ENCODE data around the gene TOM1L1.
"Not testable (repeated sequence)": the region's sequence is repeated elsewhere in the genome, so short reads cannot be mapped to it uniquely, and the experiment has no call there.

Gene TOM1L1

DNA sequence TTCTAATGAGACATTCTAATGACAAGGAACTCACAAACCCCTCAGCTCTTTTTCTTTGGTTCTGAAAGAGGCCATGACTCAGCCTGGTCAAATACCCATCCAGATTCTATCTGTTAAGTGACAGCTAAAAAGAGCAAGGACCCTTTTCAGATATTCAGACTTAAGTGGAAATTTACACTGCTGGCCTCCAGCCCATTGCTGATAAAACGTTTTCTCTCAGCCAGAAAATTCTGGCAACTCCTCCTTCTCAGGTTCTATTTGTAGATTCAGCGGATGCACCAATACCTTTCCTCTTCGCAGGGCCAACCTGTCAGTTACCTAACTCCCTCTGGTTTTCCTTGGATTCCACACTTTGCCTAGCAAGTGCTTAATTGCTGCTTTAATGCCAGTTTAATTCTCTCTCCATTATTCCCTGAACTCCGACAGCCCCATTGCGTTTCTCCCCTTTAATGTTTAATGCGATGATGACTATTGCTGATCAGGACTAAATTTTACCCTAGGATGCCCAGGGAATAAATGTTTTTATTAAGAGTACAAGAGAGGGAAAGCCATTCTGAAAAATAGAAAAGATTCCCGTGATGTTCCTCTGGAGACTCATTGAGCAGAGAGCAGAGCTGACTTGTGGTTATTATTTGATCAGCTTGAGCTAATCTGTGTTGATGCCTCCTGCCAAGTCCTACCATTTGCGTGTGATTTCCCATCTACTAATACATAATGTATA lies 35.9 kb upstream of the TOM1L1 start:
- ChIA-PET POLR2A (no interaction called here), CTCF (interaction anchor here (1.0 kb wide), 1 partner anchor 25 kb away, joined by 3 read pairs; no protein-coding TSS in a partner anchor)
- TF ChIP-seq, protein P1, sequence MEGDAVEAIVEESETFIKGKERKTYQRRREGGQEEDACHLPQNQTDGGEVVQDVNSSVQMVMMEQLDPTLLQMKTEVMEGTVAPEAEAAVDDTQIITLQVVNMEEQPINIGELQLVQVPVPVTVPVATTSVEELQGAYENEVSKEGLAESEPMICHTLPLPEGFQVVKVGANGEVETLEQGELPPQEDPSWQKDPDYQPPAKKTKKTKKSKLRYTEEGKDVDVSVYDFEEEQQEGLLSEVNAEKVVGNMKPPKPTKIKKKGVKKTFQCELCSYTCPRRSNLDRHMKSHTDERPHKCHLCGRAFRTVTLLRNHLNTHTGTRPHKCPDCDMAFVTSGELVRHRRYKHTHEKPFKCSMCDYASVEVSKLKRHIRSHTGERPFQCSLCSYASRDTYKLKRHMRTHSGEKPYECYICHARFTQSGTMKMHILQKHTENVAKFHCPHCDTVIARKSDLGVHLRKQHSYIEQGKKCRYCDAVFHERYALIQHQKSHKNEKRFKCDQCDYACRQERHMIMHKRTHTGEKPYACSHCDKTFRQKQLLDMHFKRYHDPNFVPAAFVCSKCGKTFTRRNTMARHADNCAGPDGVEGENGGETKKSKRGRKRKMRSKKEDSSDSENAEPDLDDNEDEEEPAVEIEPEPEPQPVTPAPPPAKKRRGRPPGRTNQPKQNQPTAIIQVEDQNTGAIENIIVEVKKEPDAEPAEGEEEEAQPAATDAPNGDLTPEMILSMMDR (IDR thresholded peaks at IDR 0.05; ENCODE audit: control extremely low read depth, extremely low read depth, low read depth, missing control alignments), result no peak
- no peak for DNase-seq (ENCODE audit: extremely low spot score)

DNA sequence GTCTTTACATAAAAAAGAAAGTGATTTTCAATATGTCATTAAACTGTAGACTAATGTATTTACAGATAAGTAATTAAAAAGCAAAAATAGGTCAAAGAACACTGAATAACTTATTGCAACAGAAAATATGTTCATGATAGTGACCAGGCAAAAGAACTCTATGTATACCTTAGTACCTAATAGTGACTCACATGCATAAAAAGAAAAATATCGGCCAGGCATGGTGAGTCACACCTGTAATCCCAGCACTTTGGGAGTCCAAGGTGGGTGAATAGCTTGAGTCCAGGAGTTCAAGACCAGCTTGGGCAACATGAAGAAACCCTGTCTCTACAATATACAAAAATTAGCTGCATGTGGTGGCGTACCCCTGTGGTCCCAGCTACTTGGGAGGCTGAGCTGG lies 33.0 kb upstream of the TOM1L1 start:
- ChIA-PET CTCF (no interaction called here), POLR2A (no interaction called here)
- DNase-seq (ENCODE audit: extremely low spot score), result no peak
- TF ChIP-seq, protein P1 (IDR thresholded peaks at IDR 0.05; ENCODE audit: control extremely low read depth, extremely low read depth, low read depth, missing control alignments), result no peak

DNA sequence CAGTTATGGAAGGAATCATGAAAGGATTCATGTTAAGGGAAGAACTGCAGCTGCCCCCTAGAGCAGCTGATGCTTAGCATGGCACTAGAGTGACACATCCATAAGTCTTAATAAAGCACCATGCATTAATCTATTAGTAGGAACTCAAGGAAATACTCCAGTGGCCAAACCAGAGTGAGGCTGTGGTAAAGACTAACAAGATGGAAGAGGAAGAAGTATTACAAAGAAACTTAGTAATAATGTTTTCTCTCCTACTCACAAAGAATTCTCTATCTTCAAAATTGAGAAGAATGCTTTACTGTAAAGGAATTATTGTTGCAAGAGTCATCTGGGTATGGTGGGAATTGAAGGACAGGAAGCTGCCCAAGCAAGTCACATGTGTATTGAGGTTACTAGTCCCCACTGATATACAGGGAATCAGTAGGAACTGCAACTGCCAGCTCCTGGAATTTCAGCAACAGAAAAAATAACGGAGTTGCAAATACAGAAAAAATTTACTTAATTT lies 29.9 kb upstream of the TOM1L1 start:
- ChIA-PET POLR2A (no interaction called here), CTCF (no interaction called here)
- TF ChIP-seq, protein P1 (IDR thresholded peaks at IDR 0.05; ENCODE audit: control extremely low read depth, extremely low read depth, low read depth, missing control alignments), result no peak

DNA sequence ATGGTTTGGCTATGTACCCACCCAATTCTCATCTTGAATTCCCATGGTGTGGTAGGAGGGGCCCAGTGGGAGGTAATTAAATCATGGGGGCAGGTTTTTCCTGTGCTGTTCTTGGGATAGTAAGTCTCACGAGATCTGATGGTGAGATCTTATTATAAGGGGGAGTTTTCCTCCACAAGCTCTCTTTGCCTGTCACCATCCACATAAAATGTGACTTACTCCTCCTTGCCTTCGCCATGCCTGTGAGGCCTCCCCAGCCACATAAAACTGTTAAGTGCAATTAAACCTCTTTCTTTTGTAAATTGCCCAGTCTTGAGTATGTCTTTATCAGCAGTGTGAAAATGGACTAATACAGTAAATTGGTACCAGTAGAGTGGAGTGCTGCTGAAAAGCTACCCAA lies 24.7 kb upstream of the TOM1L1 start:
- CTCF ChIA-PET; DNase-seq (ENCODE audit: extremely low spot score); POLR2A ChIA-PET: not testable (repeated sequence)

More for the DNA sequence above, 29.9 kb upstream of the TOM1L1 start:
- DNase-seq (ENCODE audit: extremely low spot score), result no peak

DNA sequence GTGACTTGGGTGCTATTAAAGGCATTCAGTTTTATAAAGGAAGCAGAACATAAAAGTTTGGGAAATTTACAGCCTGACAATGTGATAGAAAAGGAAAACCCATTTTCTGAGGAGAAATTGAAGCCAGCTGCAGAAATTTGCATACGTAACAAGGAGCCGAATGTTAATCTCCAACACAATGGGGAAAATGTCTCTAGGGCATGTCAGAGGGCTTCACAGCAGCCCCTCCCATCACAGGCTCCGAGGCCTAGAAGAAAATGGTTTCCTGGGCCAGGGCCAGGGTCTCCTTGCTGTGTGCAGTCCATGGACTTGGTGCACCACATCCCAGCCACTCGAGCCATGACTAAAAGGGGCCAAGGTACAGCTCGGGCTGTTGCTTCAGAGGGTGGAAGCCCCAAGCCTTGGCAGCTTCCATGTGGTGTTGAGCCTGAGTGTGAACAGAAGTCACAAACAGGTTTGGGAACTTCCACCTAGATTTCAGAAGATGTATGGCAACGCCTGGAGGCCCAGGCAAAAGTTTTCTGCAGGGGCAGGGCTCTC lies 23.9 kb upstream of the TOM1L1 start:
- CTCF ChIA-PET, result no interaction called here
- no peak for DNase-seq (ENCODE audit: extremely low spot score)
- TF ChIP-seq, protein P1 (IDR thresholded peaks at IDR 0.05; ENCODE audit: control extremely low read depth, extremely low read depth, low read depth, missing control alignments), result no peak
- POLR2A ChIA-PET, result no interaction called here

DNA sequence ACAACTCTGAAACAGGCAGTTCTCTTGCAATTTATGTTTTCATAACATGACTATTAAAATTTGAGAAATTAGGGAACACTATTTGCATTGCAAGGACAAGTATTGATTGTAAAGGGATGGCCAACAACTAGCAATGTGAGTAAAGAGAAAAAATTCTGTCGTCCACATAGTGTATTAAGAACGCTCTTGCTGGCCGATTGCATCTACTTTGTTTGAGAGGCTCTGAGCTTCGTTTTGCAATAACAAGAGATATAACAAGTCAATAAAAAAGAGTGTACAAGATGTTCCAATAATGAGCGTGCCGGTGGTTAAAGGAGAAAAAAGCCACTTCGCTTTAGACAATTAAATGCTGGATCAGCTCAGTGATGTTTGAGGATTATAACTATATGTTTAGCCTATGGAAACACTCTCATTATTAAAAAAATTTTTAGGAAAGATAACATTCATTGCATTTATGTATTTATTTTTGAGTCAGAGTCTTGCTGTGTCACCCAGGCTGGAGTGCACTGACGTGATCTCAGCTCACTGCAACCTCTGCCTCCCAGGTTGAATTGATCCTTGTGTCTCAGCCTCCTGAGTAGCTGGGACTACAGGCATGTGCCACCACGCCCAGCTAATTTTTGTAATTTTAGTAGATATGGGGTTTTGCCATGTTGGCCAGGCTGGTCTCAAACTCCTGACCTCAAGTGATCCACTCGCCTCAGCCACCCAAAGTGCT lies 19.2 kb upstream of the TOM1L1 start:
- TF ChIP-seq, protein P1 (IDR thresholded peaks at IDR 0.05; ENCODE audit: control extremely low read depth, extremely low read depth, low read depth, missing control alignments), result no peak
- CTCF ChIA-PET, result no interaction called here
- POLR2A ChIA-PET, result no interaction called here
- DNase-seq (ENCODE audit: extremely low spot score), result no peak

DNA sequence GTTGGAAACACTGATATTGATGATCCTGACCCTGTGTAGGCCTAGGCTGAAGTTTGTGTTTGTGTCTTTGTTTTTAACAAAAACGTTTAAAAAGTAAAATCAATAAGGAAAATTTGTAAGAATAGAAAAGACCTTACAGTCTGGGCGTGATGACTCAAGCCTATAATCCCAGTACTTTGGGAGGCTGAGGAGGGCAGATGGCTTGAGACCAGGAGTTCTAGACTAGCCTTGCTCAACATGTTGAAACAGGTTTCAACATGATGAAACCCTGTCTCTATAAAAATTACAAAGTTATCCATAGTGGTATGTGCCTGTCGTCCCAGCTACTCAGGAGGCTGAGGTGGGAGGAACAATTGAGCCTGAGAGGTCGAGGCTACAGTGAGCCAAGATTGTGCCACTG lies 18.3 kb upstream of the TOM1L1 start:
- no peak for DNase-seq (ENCODE audit: extremely low spot score)
- ChIA-PET CTCF (no interaction called here), POLR2A (no interaction called here)
- TF ChIP-seq, protein P1 (IDR thresholded peaks at IDR 0.05; ENCODE audit: control extremely low read depth, extremely low read depth, low read depth, missing control alignments), result no peak

Data from GM10248 (cell line).